Type B pancreatic cell (in vitro differentiated cells): ENCODE measurements around the gene UNCX. TPM values are rescaled to one million over a fixed set of nuclear protein-coding genes. Genes with fewer than 3 reads are reported as not detected.

Experiments
- DNase-seq: peaks from one replicate; pipeline ENCODE4 v3.0.0; 2021; ENCODE audit warnings: mixed read lengths; ENCODE audit not compliant: unreplicated experiment; ENCODE audit errors: extremely low spot score
- H3K27ac Mint-ChIP-seq: 2 replicates; pipeline ENCODE4 v1.8.0; 2021; ENCODE audit warnings: mild to moderate bottlenecking, mixed read lengths
- H3K27me3 Mint-ChIP-seq: 2 replicates; pipeline ENCODE4 v1.8.0; 2021; ENCODE audit warnings: mixed read lengths
- H3K36me3 Mint-ChIP-seq: 2 replicates; pipeline ENCODE4 v1.8.0; 2021; ENCODE audit warnings: mixed read lengths
- H3K4me1 Mint-ChIP-seq: one replicate; pipeline ENCODE4 v1.8.0; 2021; ENCODE audit warnings: mixed read lengths; ENCODE audit not compliant: unreplicated experiment
- H3K4me3 Mint-ChIP-seq: 2 replicates; pipeline ENCODE4 v1.8.0; 2021; ENCODE audit warnings: mild to moderate bottlenecking, mixed read lengths
- H3K9me3 Mint-ChIP-seq: 2 replicates; pipeline ENCODE4 v1.8.0; 2021; ENCODE audit warnings: mixed read lengths
- CTCF ChIP-seq: fragments of 200-600 bp; sonication (generic); conservative IDR thresholded peaks from 2 replicates; pipeline ENCODE4 v1.5.0; 2021; ENCODE audit warnings: antibody characterized with exemption, mild to moderate bottlenecking
- total RNA-seq: library from RNA; stranded (reverse); gene quantifications from 2 replicates; pipeline ENCODE4 v1.2.1, GENCODE V29; 2021; ENCODE audit warnings: low replicate concordance

The UNCX gene
- total RNA-seq, 1 donor from 2014 or later: 0.48 TPM

- Mint-ChIP-seq H3K27ac (peak overlapping the region; percentile 19), H3K27me3 (peaks cover 80% of the 10 kb centered on the region), H3K36me3 (no peaks in the 10 kb centered on the region), H3K4me1 (peaks cover 8% of the 10 kb centered on the region), H3K9me3 (no peaks in the 10 kb centered on the region), H3K4me3 (peak overlapping the region; percentile 37)
- TF ChIP-seq CTCF: no peak
- DNase-seq: no peak
Measured at GRCh38 chr7:1234881-1235500, 2.3 kb downstream of the UNCX start.

- no peak overlapping the region for H3K27ac Mint-ChIP-seq
- no peak for TF ChIP-seq CTCF
- H3K4me3 Mint-ChIP-seq: peak overlapping the region; percentile 71
- no peaks in the 10 kb centered on the region for H3K9me3 Mint-ChIP-seq
- H3K4me1 Mint-ChIP-seq: peaks cover 9% of the 10 kb centered on the region
- H3K36me3 Mint-ChIP-seq: no peaks in the 10 kb centered on the region
- DNase-seq: no peak
- H3K27me3 Mint-ChIP-seq: peaks cover 81% of the 10 kb centered on the region
Measured at GRCh38 chr7:1235501-1236131, 2.9 kb downstream of the UNCX start.

- H3K27ac Mint-ChIP-seq: no peak overlapping the region
- peaks cover 12% of the 10 kb centered on the region for H3K4me1 Mint-ChIP-seq
- DNase-seq: no peak
- H3K27me3 Mint-ChIP-seq: peaks cover 79% of the 10 kb centered on the region
- H3K36me3 Mint-ChIP-seq: no peaks in the 10 kb centered on the region
- no peak overlapping the region for H3K4me3 Mint-ChIP-seq
- TF ChIP-seq CTCF: no peak
- no peaks in the 10 kb centered on the region for H3K9me3 Mint-ChIP-seq
Measured at GRCh38 chr7:1236132-1236661, 3.5 kb downstream of the UNCX start.

GRCh38 chr7:1236831-1237701, 4.4 kb downstream of the UNCX start:
- H3K27me3 Mint-ChIP-seq: peaks cover 75% of the 10 kb centered on the region
- H3K36me3 Mint-ChIP-seq: no peaks in the 10 kb centered on the region
- no peak for TF ChIP-seq CTCF
- peak overlapping the region; percentile 50 for H3K27ac Mint-ChIP-seq
- peaks cover 10% of the 10 kb centered on the region for H3K4me1 Mint-ChIP-seq
- peak overlapping the region; percentile 62 for H3K4me3 Mint-ChIP-seq
- no peak for DNase-seq
- H3K9me3 Mint-ChIP-seq: no peaks in the 10 kb centered on the region

GRCh38 chr7:1237704-1238255, 5.1 kb downstream of the UNCX start:
- peaks cover 8% of the 10 kb centered on the region for H3K4me1 Mint-ChIP-seq

More at GRCh38 chr7:1237704-1238255, 5.1 kb downstream of the UNCX start:
- H3K27ac Mint-ChIP-seq: peak overlapping the region; percentile 50
- DNase-seq: no peak
- no peaks in the 10 kb centered on the region for H3K9me3 Mint-ChIP-seq
- H3K36me3 Mint-ChIP-seq: no peaks in the 10 kb centered on the region
- peaks cover 72% of the 10 kb centered on the region for H3K27me3 Mint-ChIP-seq
- H3K4me3 Mint-ChIP-seq: peak overlapping the region; percentile 62
- no peak for TF ChIP-seq CTCF
